HCT116 (cell line): ENCODE data around the gene ZNF862. TPM values are rescaled to one million over a fixed set of nuclear protein-coding genes. Genes with fewer than 3 reads are reported as not detected.

Source experiments
- ATAC-seq: fragments of 200-7000 bp; cut with Tn5 transposase; 2 replicates; pipeline ENCODE4 v1.9.1; 2020; ENCODE audit warnings: mild to moderate bottlenecking, moderate library complexity
- BruUV-seq: library from RNA; stranded (reverse); fragments of 400-500 nt; replicated peaks from 2 replicates; lab custom pipeline; 2021; lab: Mats Ljungman, UMichigan
- CTCF ChIA-PET: fragments of 300-600 bp; sonication (Branson Sonifier 250); formaldehyde crosslinking; loops from one replicate; lab custom pipeline; 2021; ENCODE audit warnings: antibody characterized with exemption; lab: Charles Lee
- POLR2A ChIA-PET: fragments of 300-600, 350-600 bp; sonication (Branson Sonifier 250); formaldehyde crosslinking; loops from one replicate; lab custom pipeline; 2021; ENCODE audit warnings: antibody characterized with exemption; lab: Charles Lee
- RAD21 ChIA-PET, 2 experiments: fragments of 300-600 bp; sonication (Branson Sonifier 250); formaldehyde crosslinking; loops; one replicate each; lab custom pipeline; 2023; ENCODE audit warnings: low total read pairs in 2 of 2; ENCODE audit not compliant: uncharacterized antibody in 2 of 2, unreplicated experiment in 2 of 2, low non-redundant PET in 1 of 2; lab: Charles Lee
- DNase-seq: peaks from one replicate; pipeline ENCODE4 v3.0.0-alpha.2; 2010; ENCODE audit warnings: low read depth, low spot score
- H2AFZ ChIP-seq: fragments of 200-600 bp; shearing (Covaris generic), sonication (generic); 2 replicates; pipeline ENCODE4 v1.6.1; 2017; ENCODE audit warnings: low read depth, mixed run types, mixed read lengths, antibody characterized with exemption, low read length; ENCODE audit not compliant: poor library complexity, severe bottlenecking
- H3K27ac ChIP-seq: 2 replicates; pipeline ENCODE4 v1.5.1; 2012; ENCODE audit warnings: low read depth, low read length
- H3K27me3 ChIP-seq: fragments of 200-600 bp; sonication (generic); 2 replicates; pipeline ENCODE4 v1.6.1; 2016; ENCODE audit warnings: mixed run types, low read length, mixed read lengths; ENCODE audit not compliant: insufficient read depth
- H3K36me3 ChIP-seq, 2 experiments: fragments of 200-500 bp in 1 of 2; fragments of 200-600 bp in 1 of 2; sonication (Bioruptor generic) in 1 of 2; sonication (generic) in 1 of 2; 2 replicates each; pipeline versions ENCODE4 v1.5.1 to v1.6.1; 2014 to 2016; ENCODE audit warnings: low read length in 2 of 2, inconsistent platforms in 1 of 2, mixed read lengths in 1 of 2, mixed run types in 1 of 2; ENCODE audit not compliant: insufficient read depth in 2 of 2, control insufficient read depth in 1 of 2
- H3K4me1 ChIP-seq, 2 experiments: fragments of 200-600 bp in 1 of 2; sonication (generic) in 1 of 2; 2 replicates each; pipeline versions ENCODE4 v1.5.1 to v1.6.1; 2012 to 2017; ENCODE audit warnings: low read length in 2 of 2, inconsistent platforms in 1 of 2, mild to moderate bottlenecking in 1 of 2, mixed read lengths in 1 of 2, mixed run types in 1 of 2, moderate library complexity in 1 of 2; ENCODE audit not compliant: insufficient read depth in 2 of 2, control insufficient read depth in 1 of 2
- H3K4me2 ChIP-seq: fragments of 200-600 bp; sonication (generic); 2 replicates; pipeline ENCODE4 v1.6.1; 2017; ENCODE audit warnings: mixed run types, low read length, mixed read lengths
- H3K4me3 ChIP-seq, 2 experiments: fragments of 200-600 bp in 1 of 2; sonication (generic) in 1 of 2; replicated peaks in 1 of 2; 2 replicates each; pipeline ENCODE4 v1.5.1; 2011 to 2016; ENCODE audit warnings: low read length in 2 of 2, control low read depth in 1 of 2, low read depth in 1 of 2, mild to moderate bottlenecking in 1 of 2, mixed read lengths in 1 of 2, mixed run types in 1 of 2
- H3K79me2 ChIP-seq: fragments of 200-600 bp; sonication (generic); 2 replicates; pipeline ENCODE4 v1.6.1; 2017; ENCODE audit warnings: mild to moderate bottlenecking, mixed run types, low read length, moderate library complexity, mixed read lengths; ENCODE audit not compliant: insufficient read depth
- H3K9ac ChIP-seq: fragments of 200-600 bp; sonication (generic); 2 replicates; pipeline ENCODE4 v1.6.1; 2016; ENCODE audit warnings: low read length, mixed read lengths
- H3K9me2 ChIP-seq: fragments of 200-600 bp; sonication (generic), shearing (Covaris generic); 2 replicates; pipeline ENCODE4 v1.6.1; 2017; ENCODE audit warnings: mixed run types, mild to moderate bottlenecking, moderate library complexity; ENCODE audit not compliant: insufficient read depth
- H3K9me3 ChIP-seq, 2 experiments: fragments of 200-500 bp in 1 of 2; fragments of 200-600 bp in 1 of 2; sonication (Bioruptor generic) in 1 of 2; sonication (generic) in 1 of 2; 2 replicates each; pipeline ENCODE4 v1.6.1; 2014 to 2017; ENCODE audit warnings: low read length in 2 of 2, mixed read lengths in 2 of 2, inconsistent platforms in 1 of 2, low read depth in 1 of 2, mild to moderate bottlenecking in 1 of 2, mixed run types in 1 of 2, moderate library complexity in 1 of 2; ENCODE audit not compliant: control insufficient read depth in 1 of 2, insufficient read depth in 1 of 2
- H4K20me1 ChIP-seq: fragments of 200-600 bp; sonication (generic), shearing (Covaris generic); 2 replicates; pipeline ENCODE4 v1.6.1; 2017; ENCODE audit warnings: mixed run types, mild to moderate bottlenecking, moderate library complexity; ENCODE audit not compliant: insufficient read depth
- ATF3 ChIP-seq: IDR thresholded peaks from 2 replicates; pipeline ENCODE4 v1.6.1; 2012
- CEBPB ChIP-seq: IDR thresholded peaks from 2 replicates; pipeline ENCODE4 v1.6.1; 2012; ENCODE audit warnings: low read depth
- CTCF ChIP-seq, 3 experiments: fragments of 200-600 bp in 1 of 3; sonication (generic) in 1 of 3; IDR thresholded peaks in 2 of 3; conservative IDR thresholded peaks in 1 of 3; 2 replicates each; pipeline ENCODE4 v1.5.1; 2012 to 2017; ENCODE audit warnings: low read depth in 2 of 3, low read length in 2 of 3, antibody characterized with exemption in 1 of 3, borderline replicate concordance in 1 of 3, control low read depth in 1 of 3, mild to moderate bottlenecking in 1 of 3, mixed read lengths in 1 of 3, mixed run types in 1 of 3, moderate library complexity in 1 of 3; ENCODE audit not compliant: insufficient read depth in 1 of 3
- EGR1 ChIP-seq: IDR thresholded peaks from 2 replicates; pipeline ENCODE4 v1.6.1; 2012; ENCODE audit warnings: low read depth
- ELF1 ChIP-seq: IDR thresholded peaks from 2 replicates; pipeline ENCODE4 v1.6.1; 2012; ENCODE audit warnings: low read depth, borderline replicate concordance
- EZH2 ChIP-seq: fragments of 200-600 bp; sonication (generic); IDR thresholded peaks from 2 replicates; pipeline ENCODE4 v1.6.1; 2017; ENCODE audit warnings: antibody characterized with exemption, mixed run types
- EZH2phosphoT487 ChIP-seq: fragments of 200-600 bp; IDR thresholded peaks from 2 replicates; pipeline ENCODE4 v1.6.1; 2018; ENCODE audit warnings: antibody characterized with exemption, borderline replicate concordance
- FOSL1 ChIP-seq: IDR thresholded peaks from 2 replicates; pipeline ENCODE4 v1.6.1; 2012; ENCODE audit warnings: low read depth
- JUND ChIP-seq: IDR thresholded peaks from 2 replicates; pipeline ENCODE4 v1.6.1; 2012
- POLR2A ChIP-seq: IDR thresholded peaks from 2 replicates; pipeline ENCODE4 v1.7.0; 2011; ENCODE audit warnings: borderline replicate concordance; ENCODE audit not compliant: insufficient read depth, insufficient read length; ENCODE audit errors: extremely low read depth
- RAD21 ChIP-seq: IDR thresholded peaks from 2 replicates; pipeline ENCODE4 v1.6.1; 2012; ENCODE audit warnings: low read depth, mild to moderate bottlenecking
- SIN3A ChIP-seq: IDR thresholded peaks from 2 replicates; pipeline ENCODE4 v1.6.1; 2012; ENCODE audit warnings: low read depth
- SP1 ChIP-seq: IDR thresholded peaks from 2 replicates; pipeline ENCODE4 v1.6.1; 2012; ENCODE audit warnings: low read depth
- YY1 ChIP-seq: IDR thresholded peaks from 2 replicates; pipeline ENCODE4 v1.6.1; 2011; ENCODE audit warnings: low read length, low read depth, moderate library complexity, mild to moderate bottlenecking; ENCODE audit not compliant: insufficient replicate concordance; ENCODE audit errors: extremely low read depth
- ZBTB33 ChIP-seq: IDR thresholded peaks from 2 replicates; pipeline ENCODE4 v1.6.1; 2011; ENCODE audit warnings: mild to moderate bottlenecking, low read length, moderate library complexity; ENCODE audit not compliant: insufficient replicate concordance; ENCODE audit errors: extremely low read depth
- ZNF274 ChIP-seq: fragments of 200-500 bp; sonication (Bioruptor generic); IDR thresholded peaks from 2 replicates; pipeline ENCODE4 v1.6.1; 2014; ENCODE audit warnings: mild to moderate bottlenecking, low read depth, low read length, inconsistent platforms
- intact Hi-C: fragments of 100-400 bp; cut with micrococcal nuclease; formaldehyde crosslinking; loops from 2 replicates; pipeline ENCODE4 v1.10.0; 2022
- total RNA-seq: library from RNA; stranded (reverse); gene quantifications from one replicate; pipeline ENCODE4 v1.2.1, GENCODE V29; 2021; ENCODE audit not compliant: unreplicated experiment

ZNF862 gene
- total RNA-seq, 1 experiment from 2014 or later: 8.5 TPM

GRCh38 chr7:149800169-149800555 lies 38.0 kb upstream of the ZNF862 start:
- intact Hi-C loops: no loop called here
- RAD21 ChIA-PET: interaction anchor here (0.7 to 1.4 kb wide), 2 partner anchors 137 to 138 kb away, joined by 4 read pairs; no protein-coding TSS in a partner anchor
- POLR2A ChIA-PET: no interaction called here
- no peak overlapping the region for H3K27ac ChIP-seq
- H3K4me2 ChIP-seq: no peak overlapping the region
- TF ChIP-seq EGR1 (no peak), ATF3 (no peak), RAD21 (no peak), YY1 (no peak), JUND (no peak), CEBPB (no peak)
- ATAC-seq (no peak), DNase-seq (no peak)
- no TSS peak for BruUV-seq
- H3K36me3 ChIP-seq: no peaks in the 10 kb centered on the region
- H3K79me2 ChIP-seq: no peaks in the 10 kb centered on the region
- no peaks in the 10 kb centered on the region for H4K20me1 ChIP-seq
- no peaks in the 10 kb centered on the region for H3K4me1 ChIP-seq
- CTCF ChIA-PET: interaction anchor here (1.2 to 2.5 kb wide), 4 partner anchors 49 to 176 kb away, joined by 3 to 10 read pairs (median 3); no protein-coding TSS in a partner anchor
- H3K9ac ChIP-seq: no peak overlapping the region
- no peaks in the 10 kb centered on the region for H3K27me3 ChIP-seq
- H3K9me3 ChIP-seq: no peaks in the 10 kb centered on the region
- no peak overlapping the region for H2AFZ ChIP-seq
- no peaks in the 10 kb centered on the region for H3K9me2 ChIP-seq
- H3K4me3 ChIP-seq: no peak overlapping the region

GRCh38 chr7:149801002-149801566 lies 37.1 kb upstream of the ZNF862 start:
- intact Hi-C loops: no loop called here
- no peak for DNase-seq
- H3K9me2 ChIP-seq: no peaks in the 10 kb centered on the region
- H4K20me1 ChIP-seq: no peaks in the 10 kb centered on the region
- no peak overlapping the region for H3K9ac ChIP-seq
- H3K27ac ChIP-seq: no peak overlapping the region
- ATAC-seq: no peak
- H3K36me3 ChIP-seq: no peaks in the 10 kb centered on the region
- ChIA-PET CTCF (interaction anchor here (2.5 kb wide), 1 partner anchor 138 kb away, joined by 10 read pairs; no protein-coding TSS in a partner anchor), POLR2A (no interaction called here), RAD21 (no interaction called here)
- no peak overlapping the region for H2AFZ ChIP-seq
- H3K27me3 ChIP-seq: no peaks in the 10 kb centered on the region
- no peak overlapping the region for H3K4me2 ChIP-seq
- BruUV-seq: no TSS peak
- H3K79me2 ChIP-seq: no peaks in the 10 kb centered on the region
- H3K9me3 ChIP-seq: no peaks in the 10 kb centered on the region
- H3K4me1 ChIP-seq: no peaks in the 10 kb centered on the region
- no peak overlapping the region for H3K4me3 ChIP-seq
- TF ChIP-seq RAD21 (no peak), EZH2phosphoT487 (no peak), SIN3A (no peak), YY1 (no peak), ZBTB33 (no peak), CTCF (IDR thresholded peaks at IDR 0.05 in 2 of 3, conservative IDR thresholded peaks at IDR 0.05 in 1 of 3; ENCODE audit: borderline replicate concordance in 1 of 3, insufficient read depth in 1 of 3, low read depth in 2 of 3, low read length in 2 of 3) (no peak), SP1 (no peak), EZH2 (no peak), POLR2A (no peak), FOSL1 (no peak), ELF1 (no peak), EGR1 (no peak), ZNF274 (no peak), ATF3 (no peak)
